Lung microvascular endothelial cell (primary cell): ENCODE results near the gene AHRR. TPM values are rescaled to one million over a fixed set of nuclear protein-coding genes. Genes with fewer than 3 reads are reported as not detected.
"Not testable (repeated sequence)": the region's sequence is repeated elsewhere in the genome, so short reads cannot be mapped to it uniquely, and the experiment has no call there.

Source experiments
- DNase-seq, 2 donors: peaks; one replicate each; pipeline versions ENCODE4 v3.0.0 to v3.0.0-alpha.2; 2010; ENCODE audit warnings: low read depth in 2 of 2
- total RNA-seq: library from RNA; depleted of rRNA; stranded (reverse); fragments of >200 nt; gene quantifications from 2 replicates; pipeline ENCODE4 v1.2.1, GENCODE V29; 2014

The AHRR gene
- total RNA-seq, 1 donor from 2014 or later: 1.4 TPM

DNA sequence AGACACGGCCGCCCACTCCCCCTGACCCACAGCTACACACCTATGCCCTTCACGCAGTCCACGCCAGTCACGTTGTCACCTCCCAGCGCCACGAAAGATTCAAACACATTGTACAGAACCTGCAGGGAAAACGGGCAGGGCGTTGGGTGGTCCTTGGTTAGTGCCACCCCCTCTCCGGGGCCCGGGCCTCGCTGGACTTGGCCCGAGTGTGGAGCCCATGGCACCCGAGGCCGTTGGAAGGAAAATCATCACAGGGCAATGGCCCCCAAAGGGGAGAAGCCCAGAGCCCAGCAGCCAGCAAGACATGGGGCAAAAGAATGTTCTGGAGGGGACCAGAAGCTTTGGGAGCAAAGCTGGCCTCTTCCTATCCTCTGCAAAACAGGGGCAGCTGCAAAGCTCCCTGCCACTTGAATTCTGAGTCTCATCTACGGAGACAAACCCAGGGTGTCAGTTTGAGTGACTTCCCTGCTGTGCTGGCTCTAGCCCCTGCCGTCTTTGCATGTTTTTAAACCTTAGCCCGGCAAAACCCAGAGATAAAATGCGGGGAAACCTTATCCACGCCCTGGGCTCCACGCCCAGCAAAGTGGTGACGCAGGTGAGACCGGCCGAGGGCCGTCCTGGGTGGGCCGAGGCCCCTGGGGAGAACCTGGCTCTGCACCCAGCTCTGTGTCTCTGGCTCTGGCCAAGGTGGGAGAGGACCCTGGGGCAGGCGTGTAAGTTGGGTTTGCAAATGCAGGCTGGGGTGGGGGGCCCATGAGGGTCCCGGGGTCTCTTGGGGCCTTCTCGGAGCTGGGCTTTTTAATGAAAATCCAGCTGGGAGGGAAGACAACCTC lies 163.8 kb downstream of the AHRR start:
- DNase-seq: no peak

DNA sequence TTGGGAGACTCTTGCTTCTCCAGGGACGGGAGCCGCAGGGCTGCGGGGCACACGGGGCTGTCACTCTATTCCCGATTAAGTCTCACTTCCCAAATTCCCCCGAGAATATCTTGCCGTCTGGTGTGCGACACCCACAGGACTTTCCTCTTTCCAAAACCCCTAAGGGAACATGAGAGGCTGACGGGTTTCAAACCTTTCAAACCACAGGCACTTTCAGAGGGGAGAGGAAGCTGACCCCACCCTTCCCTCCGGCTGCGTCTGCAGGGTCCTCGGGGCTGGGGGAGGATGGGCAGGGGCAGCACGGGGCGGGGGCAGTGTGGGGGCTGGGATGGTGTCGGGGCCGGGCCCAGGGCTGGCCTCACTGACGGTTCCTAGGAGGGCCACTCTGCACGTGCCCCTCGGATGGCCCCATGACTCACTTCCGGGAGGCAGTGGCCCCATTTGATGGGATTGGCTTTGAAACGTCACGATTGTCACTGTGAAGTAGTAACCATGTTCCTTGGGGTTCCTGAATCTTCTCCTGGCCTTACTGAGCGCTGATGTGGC lies 164.5 kb downstream of the AHRR start:
- DNase-seq: no peak

DNA sequence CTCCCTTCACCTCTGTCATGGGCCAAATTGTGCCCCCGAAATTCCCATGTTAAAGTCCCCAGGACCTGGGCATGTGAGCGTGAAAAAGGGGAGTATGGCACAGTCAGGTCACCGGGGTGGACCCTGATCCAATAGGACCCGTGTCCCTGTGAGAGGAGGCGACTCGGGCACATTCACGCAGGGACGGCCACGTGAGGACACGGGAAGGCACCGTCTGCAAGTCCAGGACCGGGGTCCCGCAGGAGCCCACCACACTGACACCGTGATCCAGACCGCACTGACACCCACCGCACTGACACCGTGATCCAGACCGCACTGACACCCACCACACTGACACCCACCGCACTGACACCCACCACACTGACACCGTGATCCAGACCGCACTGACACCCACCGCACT lies 165.1 kb downstream of the AHRR start:
- not testable (repeated sequence) for DNase-seq

Other genes with a start within 250 kb of the AHRR start
- under 0.01 TPM in 2 replicates for gene PLEKHG4B, start 229.5 kb upstream of the AHRR start, total RNA-seq
- gene LRRC14B, start 130.2 kb upstream of the AHRR start, total RNA-seq: not detected in 2 replicates
- 3.1 and 4.8 TPM in 2 replicates for gene CCDC127, start 103.6 kb upstream of the AHRR start, total RNA-seq
- gene SDHA, start 103.4 kb upstream of the AHRR start, total RNA-seq: 95.0 and 95.9 TPM in 2 replicates
- gene PDCD6, start 50.1 kb upstream of the AHRR start, total RNA-seq: 101 and 140 TPM in 2 replicates
- 18.5 and 25.0 TPM in 2 replicates for gene EXOC3, start 121.5 kb downstream of the AHRR start, total RNA-seq
- gene SLC9A3, start 202.7 kb downstream of the AHRR start, total RNA-seq: 0.65 and 0.79 TPM in 2 replicates